Neutrophil (primary cell): Measurements from ENCODE around the gene PRRC2C.

Experiments
- H3K27ac ChIP-seq: fragments of 200-600 bp; sonication (generic); 2 replicates; pipeline ENCODE4 v1.5.1; 2016; ENCODE audit warnings: mild to moderate bottlenecking, moderate library complexity
- H3K27me3 ChIP-seq: fragments of 200-600 bp; sonication (generic); 2 replicates; pipeline ENCODE4 v1.6.0; 2016; ENCODE audit warnings: mild to moderate bottlenecking
- H3K36me3 ChIP-seq: fragments of 200-600 bp; sonication (generic); 2 replicates; pipeline ENCODE4 v1.5.1; 2017
- H3K4me1 ChIP-seq, 2 experiments: fragments of 200-600 bp in 1 of 2; sonication (generic) in 1 of 2; 1 replicate in 1 of 2; 2 replicates in 1 of 2; pipeline versions ENCODE4 v1.5.1 to v1.6.1; 2013 to 2016; ENCODE audit warnings: low read depth in 1 of 2, low read length in 1 of 2, mild to moderate bottlenecking in 1 of 2, moderate library complexity in 1 of 2; ENCODE audit not compliant: control insufficient read depth in 1 of 2, insufficient read depth in 1 of 2
- H3K4me3 ChIP-seq, 2 experiments: fragments of 200-600 bp in 1 of 2; sonication (generic) in 1 of 2; 1 replicate in 1 of 2; 2 replicates in 1 of 2; pipeline ENCODE4 v1.5.1; 2013 to 2016; ENCODE audit warnings: low read depth in 1 of 2, low read length in 1 of 2, mild to moderate bottlenecking in 1 of 2, moderate library complexity in 1 of 2
- H3K9me3 ChIP-seq: fragments of 200-600 bp; sonication (generic); 2 replicates; pipeline ENCODE4 v1.5.1; 2016
- TF ChIP-seq, protein P1 (sequence below): fragments of 200-600 bp; sonication (generic); IDR thresholded peaks from 2 replicates; pipeline ENCODE4 v1.5.1; 2016; ENCODE audit warnings: antibody characterized with exemption

PRRC2C gene

GRCh38 chr1:171635661-171636060 is 150.3 kb downstream of the PRRC2C start:
- TF ChIP-seq, protein P1, sequence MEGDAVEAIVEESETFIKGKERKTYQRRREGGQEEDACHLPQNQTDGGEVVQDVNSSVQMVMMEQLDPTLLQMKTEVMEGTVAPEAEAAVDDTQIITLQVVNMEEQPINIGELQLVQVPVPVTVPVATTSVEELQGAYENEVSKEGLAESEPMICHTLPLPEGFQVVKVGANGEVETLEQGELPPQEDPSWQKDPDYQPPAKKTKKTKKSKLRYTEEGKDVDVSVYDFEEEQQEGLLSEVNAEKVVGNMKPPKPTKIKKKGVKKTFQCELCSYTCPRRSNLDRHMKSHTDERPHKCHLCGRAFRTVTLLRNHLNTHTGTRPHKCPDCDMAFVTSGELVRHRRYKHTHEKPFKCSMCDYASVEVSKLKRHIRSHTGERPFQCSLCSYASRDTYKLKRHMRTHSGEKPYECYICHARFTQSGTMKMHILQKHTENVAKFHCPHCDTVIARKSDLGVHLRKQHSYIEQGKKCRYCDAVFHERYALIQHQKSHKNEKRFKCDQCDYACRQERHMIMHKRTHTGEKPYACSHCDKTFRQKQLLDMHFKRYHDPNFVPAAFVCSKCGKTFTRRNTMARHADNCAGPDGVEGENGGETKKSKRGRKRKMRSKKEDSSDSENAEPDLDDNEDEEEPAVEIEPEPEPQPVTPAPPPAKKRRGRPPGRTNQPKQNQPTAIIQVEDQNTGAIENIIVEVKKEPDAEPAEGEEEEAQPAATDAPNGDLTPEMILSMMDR, result no peak
- Histone ChIP-seq H3K36me3 (no peaks in the 10 kb centered on the region), H3K27me3 (no peaks in the 10 kb centered on the region), H3K4me3 (no peak overlapping the region), H3K4me1 (peaks cover 0 to 6% of the 10 kb centered on the region in 2 experiments), H3K9me3 (no peaks in the 10 kb centered on the region), H3K27ac (no peak overlapping the region)

GRCh38 chr1:171636141-171636540 is 150.8 kb downstream of the PRRC2C start:
- H3K9me3 ChIP-seq, result no peaks in the 10 kb centered on the region
- no peaks in the 10 kb centered on the region for H3K36me3 ChIP-seq
- H3K27ac ChIP-seq, result no peak overlapping the region
- TF ChIP-seq, protein P1, result no peak
- peaks cover 0 to 6% of the 10 kb centered on the region in 2 experiments for H3K4me1 ChIP-seq
- no peaks in the 10 kb centered on the region for H3K27me3 ChIP-seq
- no peak overlapping the region for H3K4me3 ChIP-seq

DNA sequence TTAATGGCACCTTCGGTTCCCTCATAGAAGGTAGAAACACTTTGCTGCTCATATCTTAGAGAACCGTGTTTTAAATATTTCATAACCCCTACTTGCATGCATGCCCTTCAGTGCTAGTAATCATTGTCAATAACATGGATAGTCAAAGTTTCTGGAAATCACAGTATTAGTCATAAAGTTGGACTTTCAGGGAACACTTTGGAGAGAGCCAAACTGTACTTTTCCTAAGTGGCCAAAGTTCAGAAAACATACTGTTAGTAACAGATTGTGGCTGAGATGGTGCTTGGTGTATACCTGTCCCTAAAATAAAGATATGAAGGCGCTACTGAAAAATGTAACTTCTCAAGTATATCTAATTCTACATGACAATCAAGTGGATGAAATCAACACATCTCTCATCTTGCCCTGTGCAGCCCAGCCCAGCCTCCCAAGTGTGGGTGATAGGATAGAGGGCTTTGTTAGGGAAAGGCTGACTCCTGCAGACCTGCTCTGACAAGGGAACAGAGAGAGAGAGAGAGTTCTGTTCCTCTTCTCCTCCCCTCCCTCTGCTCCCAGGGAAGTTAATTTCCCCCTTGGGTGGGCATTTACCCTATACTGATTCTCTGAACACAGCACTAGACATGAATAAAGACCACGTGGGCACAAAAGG is 152.7 kb downstream of the PRRC2C start:
- Histone ChIP-seq H3K27ac (no peak overlapping the region), H3K36me3 (no peaks in the 10 kb centered on the region), H3K9me3 (no peaks in the 10 kb centered on the region), H3K27me3 (no peaks in the 10 kb centered on the region), H3K4me3 (no peak overlapping the region), H3K4me1 (peaks cover 15 to 24% of the 10 kb centered on the region in 2 experiments)
- TF ChIP-seq, protein P1, result no peak

GRCh38 chr1:171640225-171640624 is 154.9 kb downstream of the PRRC2C start:
- no peaks in the 10 kb centered on the region for H3K36me3 ChIP-seq
- TF ChIP-seq, protein P1, result no peak
- no peak overlapping the region for H3K4me3 ChIP-seq
- H3K4me1 ChIP-seq, result peaks cover 37 to 46% of the 10 kb centered on the region in 2 experiments
- no peak overlapping the region for H3K27ac ChIP-seq
- no peaks in the 10 kb centered on the region for H3K27me3 ChIP-seq
- H3K9me3 ChIP-seq, result no peaks in the 10 kb centered on the region

DNA sequence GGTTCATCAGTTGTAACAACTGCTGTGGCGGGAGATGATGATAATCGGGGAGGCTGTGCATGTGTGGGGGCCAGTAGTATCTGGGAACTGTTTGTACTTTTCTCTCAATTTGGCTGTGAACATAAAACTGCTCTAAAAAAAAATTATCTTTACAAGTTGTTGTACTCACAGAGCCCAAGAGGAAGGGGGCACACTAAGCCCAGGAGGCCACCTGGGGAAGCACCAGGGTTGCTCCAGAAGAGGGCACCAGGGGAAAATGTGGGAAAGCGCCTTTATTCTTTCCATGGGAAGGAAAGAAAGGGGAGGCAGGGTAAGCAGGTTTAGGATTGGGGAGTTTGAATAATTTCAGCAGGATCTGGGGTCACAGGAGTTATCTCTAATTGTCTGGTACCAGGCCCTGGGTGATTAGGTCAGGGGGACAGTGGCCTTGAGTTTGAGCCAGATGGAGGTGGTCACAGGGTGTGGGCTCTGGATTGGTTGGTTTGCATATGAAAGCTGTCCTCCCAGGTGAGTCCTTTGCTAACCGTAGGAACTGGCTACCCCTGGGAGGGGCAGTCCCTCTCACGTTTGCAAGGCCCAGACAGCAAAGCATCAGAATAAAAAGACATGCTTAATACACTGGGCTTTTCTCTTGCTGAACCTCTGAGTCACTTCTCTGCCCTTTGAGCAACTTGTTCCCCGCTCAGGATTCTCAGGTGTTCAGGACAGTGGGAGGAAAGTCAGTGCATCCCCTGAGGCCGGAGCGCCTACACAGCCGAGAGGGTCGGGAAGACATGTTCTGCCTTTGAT is 155.9 kb downstream of the PRRC2C start:
- H3K9me3 ChIP-seq, result no peaks in the 10 kb centered on the region
- peaks cover 38 to 48% of the 10 kb centered on the region in 2 experiments for H3K4me1 ChIP-seq
- TF ChIP-seq, protein P1, result no peak
- no peaks in the 10 kb centered on the region for H3K27me3 ChIP-seq
- H3K36me3 ChIP-seq, result no peaks in the 10 kb centered on the region
- H3K4me3 ChIP-seq, result no peak overlapping the region
- no peak overlapping the region for H3K27ac ChIP-seq
